GM12873 (cell line): ENCODE data around the gene GRAP2.

Experiments
- TF ChIP-seq, protein P1 (sequence below): IDR thresholded peaks from 2 replicates; pipeline ENCODE4 v1.5.1; 2012; ENCODE audit warnings: low read depth, mild to moderate bottlenecking, moderate library complexity, low read length, control low read depth; ENCODE audit not compliant: insufficient read depth; ENCODE audit errors: missing control alignments

GRAP2 gene

DNA sequence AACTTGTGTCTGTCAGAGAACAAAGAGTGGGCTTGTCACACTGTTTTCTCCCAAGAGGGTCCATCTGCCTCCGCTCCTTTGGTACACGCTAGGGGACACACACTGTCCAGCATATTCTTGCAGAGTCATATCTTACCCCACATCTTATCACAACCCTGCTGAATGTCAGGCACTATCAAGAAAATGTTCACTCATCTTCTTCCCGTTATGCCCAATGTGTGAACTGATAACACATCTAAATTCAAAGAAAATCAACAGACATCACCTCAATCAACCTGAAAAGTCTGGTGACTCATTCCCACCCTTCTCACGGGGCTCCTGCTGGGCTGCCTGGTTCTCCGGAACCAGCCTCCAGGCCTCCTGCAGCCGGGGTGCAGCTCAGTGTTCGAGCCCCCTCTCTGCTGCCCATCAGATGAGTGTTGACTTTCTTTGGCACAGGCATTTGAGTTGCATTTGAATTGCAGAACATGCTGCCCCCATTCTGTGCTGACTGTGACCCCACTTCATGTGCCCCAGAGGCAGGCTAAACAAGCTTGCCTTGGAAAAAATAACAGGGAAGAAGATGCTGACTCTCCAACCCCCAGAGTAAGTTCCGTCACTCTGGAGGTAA is 19.4 kb downstream of the GRAP2 start:
- TF ChIP-seq, protein P1, sequence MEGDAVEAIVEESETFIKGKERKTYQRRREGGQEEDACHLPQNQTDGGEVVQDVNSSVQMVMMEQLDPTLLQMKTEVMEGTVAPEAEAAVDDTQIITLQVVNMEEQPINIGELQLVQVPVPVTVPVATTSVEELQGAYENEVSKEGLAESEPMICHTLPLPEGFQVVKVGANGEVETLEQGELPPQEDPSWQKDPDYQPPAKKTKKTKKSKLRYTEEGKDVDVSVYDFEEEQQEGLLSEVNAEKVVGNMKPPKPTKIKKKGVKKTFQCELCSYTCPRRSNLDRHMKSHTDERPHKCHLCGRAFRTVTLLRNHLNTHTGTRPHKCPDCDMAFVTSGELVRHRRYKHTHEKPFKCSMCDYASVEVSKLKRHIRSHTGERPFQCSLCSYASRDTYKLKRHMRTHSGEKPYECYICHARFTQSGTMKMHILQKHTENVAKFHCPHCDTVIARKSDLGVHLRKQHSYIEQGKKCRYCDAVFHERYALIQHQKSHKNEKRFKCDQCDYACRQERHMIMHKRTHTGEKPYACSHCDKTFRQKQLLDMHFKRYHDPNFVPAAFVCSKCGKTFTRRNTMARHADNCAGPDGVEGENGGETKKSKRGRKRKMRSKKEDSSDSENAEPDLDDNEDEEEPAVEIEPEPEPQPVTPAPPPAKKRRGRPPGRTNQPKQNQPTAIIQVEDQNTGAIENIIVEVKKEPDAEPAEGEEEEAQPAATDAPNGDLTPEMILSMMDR = no peak

GRCh38 chr22:39923696-39924095 is 22.8 kb downstream of the GRAP2 start:
- TF ChIP-seq, protein P1 = no peak

DNA sequence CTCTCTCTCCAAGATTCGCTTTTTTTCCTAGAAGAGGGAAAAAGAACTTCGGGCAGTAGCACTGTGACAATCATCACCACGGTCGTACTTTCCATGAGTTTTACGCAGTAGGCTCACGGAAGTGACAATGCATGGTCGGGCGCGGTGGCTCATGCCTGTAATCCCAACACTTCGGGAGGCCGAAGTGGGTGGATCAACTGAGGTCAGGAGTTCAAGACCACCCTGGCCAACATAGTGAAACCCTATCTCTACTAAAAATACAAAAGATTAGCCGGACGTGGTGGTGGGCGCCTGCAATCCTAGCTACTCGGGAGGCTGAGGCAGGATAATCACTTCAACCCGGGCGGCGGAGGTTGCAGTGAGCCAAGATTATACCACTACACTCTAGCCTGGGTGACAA is 23.4 kb downstream of the GRAP2 start:
- TF ChIP-seq, protein P1 = no peak

DNA sequence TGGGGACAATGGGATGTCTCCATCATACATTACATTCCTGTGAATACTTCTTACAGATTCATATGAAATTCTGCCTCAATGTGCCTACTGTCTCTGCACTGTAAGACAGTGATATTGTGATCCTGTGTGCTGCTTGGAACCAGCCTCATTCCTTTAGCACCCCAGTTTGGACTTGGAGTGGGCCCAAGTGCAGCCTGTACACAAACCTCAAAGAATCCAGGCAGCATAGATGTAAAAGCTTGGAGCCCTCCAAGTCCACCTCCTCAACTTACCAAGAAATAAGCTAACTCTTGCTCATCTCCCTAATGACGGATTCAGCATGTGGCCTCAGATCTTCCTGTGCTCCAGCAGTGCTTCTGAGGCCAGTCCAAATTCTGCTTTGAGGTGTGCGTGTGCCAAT is 24.4 kb downstream of the GRAP2 start:
- TF ChIP-seq, protein P1 = no peak

- TF ChIP-seq, protein P1 = no peak
Observed at GRCh38 chr22:39925909-39926679, 25.2 kb downstream of the GRAP2 start.

DNA sequence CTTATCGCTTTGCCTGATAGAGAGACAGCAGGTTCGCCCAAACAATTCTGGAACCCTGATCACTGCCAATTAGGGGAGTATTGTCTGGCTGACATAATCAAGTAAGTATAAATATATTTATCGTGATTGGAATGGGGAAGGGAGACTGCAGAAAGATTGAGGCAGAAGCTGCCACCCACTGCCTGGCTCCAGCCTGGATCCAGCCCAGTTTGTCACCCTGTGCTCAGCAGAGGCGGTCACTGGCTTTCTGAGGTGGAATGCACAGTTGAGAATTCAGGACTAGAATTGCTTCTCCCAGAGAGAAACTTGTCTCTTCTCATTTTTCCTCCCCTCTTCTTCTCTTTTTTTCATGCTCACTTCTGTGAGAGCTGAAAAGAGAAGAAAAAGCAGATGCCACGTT is 25.9 kb downstream of the GRAP2 start:
- TF ChIP-seq, protein P1 = no peak

GRCh38 chr22:39927544-39927943 is 26.7 kb downstream of the GRAP2 start:
- TF ChIP-seq, protein P1 = peak; percentile 30
